ENCODE measurements around the gene ACVR1C. TPM values are rescaled to one million over a fixed set of nuclear protein-coding genes. Genes with fewer than 3 reads are reported as not detected.
A peak's percentile ranks its signal among the peaks of the same experiment; 100 is the strongest.

Gene ACVR1C
- total RNA-seq, 1 donor from 2014 or later, result 0.20 TPM

- CTCF ChIA-PET, result interaction anchor here (1.3 kb wide), 1 partner anchor 330 kb away, joined by 3 read pairs; no protein-coding TSS in a partner anchor
- H3K27me3 Mint-ChIP-seq, result peaks cover 2% of the 10 kb centered on the region
- H3K9me3 Mint-ChIP-seq, result no peaks in the 10 kb centered on the region
- no peak for TF ChIP-seq CTCF (IDR thresholded peaks at IDR 0.05)
- intact Hi-C loops (cut with micrococcal nuclease), result no loop called here
- DNase-seq (no peak), ATAC-seq (ENCODE audit: low read depth) (no peak)
- no peak overlapping the region for H3K4me3 Mint-ChIP-seq
- no peaks in the 10 kb centered on the region for H3K36me3 Mint-ChIP-seq (ENCODE audit: low read depth)
- no peak overlapping the region for H3K27ac Mint-ChIP-seq
- POLR2A ChIA-PET, result no interaction called here
- no peaks in the 10 kb centered on the region for H3K4me1 Mint-ChIP-seq
Observed at GRCh38 chr2:157657858-157658257, 29.2 kb upstream of the ACVR1C start.

- no peak for DNase-seq
- intact Hi-C loops (cut with micrococcal nuclease), result no loop called here
- Mint-ChIP-seq H3K4me3 (no peak overlapping the region), H3K27me3 (peaks cover 2% of the 10 kb centered on the region), H3K27ac (no peak overlapping the region), H3K36me3 (ENCODE audit: low read depth) (no peaks in the 10 kb centered on the region), H3K4me1 (no peaks in the 10 kb centered on the region), H3K9me3 (no peaks in the 10 kb centered on the region)
- no peak for TF ChIP-seq CTCF (IDR thresholded peaks at IDR 0.05)
- ChIA-PET POLR2A (interaction anchor here (0.6 kb wide), 1 partner anchor 1526 kb away, joined by 8 read pairs; no protein-coding TSS in a partner anchor), CTCF (no interaction called here)
- ATAC-seq (ENCODE audit: low read depth), result no peak
Observed at GRCh38 chr2:157657101-157657500, 28.4 kb upstream of the ACVR1C start.

GRCh38 chr2:157644776-157645175, 16.1 kb upstream of the ACVR1C start:
- ChIA-PET CTCF (no interaction called here), POLR2A (no interaction called here)
- H3K4me1 Mint-ChIP-seq, result no peaks in the 10 kb centered on the region
- H3K4me3 Mint-ChIP-seq, result no peak overlapping the region
- no peak for TF ChIP-seq CTCF (IDR thresholded peaks at IDR 0.05)
- ATAC-seq (ENCODE audit: low read depth), result no peak
- peaks cover 5% of the 10 kb centered on the region for H3K27me3 Mint-ChIP-seq
- no peaks in the 10 kb centered on the region for H3K9me3 Mint-ChIP-seq
- intact Hi-C loops (cut with micrococcal nuclease), result no loop called here
- no peak for DNase-seq
- no peaks in the 10 kb centered on the region for H3K36me3 Mint-ChIP-seq (ENCODE audit: low read depth)
- H3K27ac Mint-ChIP-seq, result no peak overlapping the region

- Mint-ChIP-seq H3K27ac (no peak overlapping the region), H3K27me3 (peaks cover 15% of the 10 kb centered on the region), H3K9me3 (no peaks in the 10 kb centered on the region), H3K36me3 (ENCODE audit: low read depth) (no peaks in the 10 kb centered on the region), H3K4me3 (no peak overlapping the region), H3K4me1 (peaks cover 17% of the 10 kb centered on the region)
- intact Hi-C loops (cut with micrococcal nuclease), result no loop called here
- ATAC-seq (ENCODE audit: low read depth), result no peak
- CTCF ChIA-PET, result no interaction called here
- TF ChIP-seq CTCF (IDR thresholded peaks at IDR 0.05), result no peak
- POLR2A ChIA-PET, result no interaction called here
- DNase-seq, result no peak
Observed at GRCh38 chr2:157631861-157632260, 3.2 kb upstream of the ACVR1C start.

GRCh38 chr2:157627594-157628476, 829 bp downstream of the ACVR1C start:
- ATAC-seq (ENCODE audit: low read depth), result peak; percentile 15

More at GRCh38 chr2:157627594-157628476, 829 bp downstream of the ACVR1C start:
- POLR2A ChIA-PET, result interaction anchor here (0.6 kb wide), 1 partner anchor 191 kb away, joined by 7 read pairs; no protein-coding TSS in a partner anchor
- H3K4me1 Mint-ChIP-seq, result peaks cover 22% of the 10 kb centered on the region
- peaks cover 4% of the 10 kb centered on the region for H3K9me3 Mint-ChIP-seq
- intact Hi-C loops (cut with micrococcal nuclease), result loop anchor here (1.0 to 5.0 kb wide), 4 partner anchors 131 to 829 kb away; partner anchors contain the start of genes ACVR1, CCDC148 and PKP4
- H3K27me3 Mint-ChIP-seq, result peaks cover 12% of the 10 kb centered on the region
- no peaks in the 10 kb centered on the region for H3K36me3 Mint-ChIP-seq (ENCODE audit: low read depth)
- H3K27ac Mint-ChIP-seq, result no peak overlapping the region
- no peak for TF ChIP-seq CTCF (IDR thresholded peaks at IDR 0.05)
- peak; percentile 16 for DNase-seq
- H3K4me3 Mint-ChIP-seq, result peak overlapping the region; percentile 82
- CTCF ChIA-PET, result interaction anchor here (1.3 to 1.5 kb wide), 3 partner anchors 130 to 326 kb away, joined by 3 to 4 read pairs (median 3); no protein-coding TSS in a partner anchor
